ENCODE data around the gene SNORC. TPM values are rescaled to one million over a fixed set of nuclear protein-coding genes. Genes with fewer than 3 reads are reported as not detected.
A peak's percentile ranks its signal among the peaks of the same experiment; 100 is the strongest.

The SNORC gene
- total RNA-seq, 1 donor from 2014 or later = 0.96 TPM

DNA sequence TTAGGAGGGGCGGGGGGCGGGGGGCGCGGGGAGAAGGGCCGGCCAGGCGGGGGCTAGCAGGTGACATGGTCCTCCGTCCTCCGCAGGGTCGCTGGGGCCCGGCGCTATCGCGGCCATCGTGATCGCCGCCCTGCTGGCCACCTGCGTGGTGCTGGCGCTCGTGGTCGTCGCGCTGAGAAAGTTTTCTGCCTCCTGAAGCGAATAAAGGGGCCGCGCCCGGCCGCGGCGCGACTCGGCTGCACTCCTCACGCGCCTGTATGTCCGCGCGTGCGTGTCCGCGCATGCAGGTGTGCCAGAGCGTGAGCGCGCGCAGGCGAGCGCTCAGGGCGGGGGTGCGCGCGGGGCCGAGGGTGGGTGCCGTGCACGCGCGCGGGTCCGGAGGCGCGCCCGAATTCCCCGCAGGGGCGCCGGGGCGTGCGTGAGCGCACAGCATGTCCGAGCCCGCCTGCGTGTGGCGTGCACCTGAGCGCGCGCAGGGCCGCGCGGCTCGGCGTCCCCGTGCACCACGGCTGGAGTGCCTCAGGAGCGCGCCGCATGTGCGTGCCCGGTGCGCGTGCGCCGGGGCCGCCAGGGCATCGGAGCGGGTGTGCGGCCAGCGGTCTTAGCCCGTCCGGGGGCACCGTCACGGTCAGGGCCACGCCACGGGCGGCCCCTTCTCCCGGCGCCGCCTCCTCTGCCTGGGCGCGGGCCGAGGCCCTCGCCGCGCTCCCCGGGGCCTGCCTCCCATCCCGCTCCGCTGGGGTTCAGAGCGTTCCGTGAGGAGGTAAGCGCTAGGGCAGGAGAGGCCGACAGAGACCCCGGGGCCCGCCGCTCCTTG is 6.3 kb downstream of the SNORC start:
- ATAC-seq (peak; percentile 46), DNase-seq (peak; percentile 60)
- H3K27me3 ChIP-seq = peaks cover 30% of the 10 kb centered on the region
- H3K4me1 ChIP-seq = peaks cover 4% of the 10 kb centered on the region
- H3K9me3 ChIP-seq = no peaks in the 10 kb centered on the region
- H3K4me3 ChIP-seq = peak overlapping the region; percentile 38
- intact Hi-C loops (cut with DNase I) = no loop called here
- no peaks in the 10 kb centered on the region for H3K36me3 ChIP-seq
- TF ChIP-seq, protein P1, sequence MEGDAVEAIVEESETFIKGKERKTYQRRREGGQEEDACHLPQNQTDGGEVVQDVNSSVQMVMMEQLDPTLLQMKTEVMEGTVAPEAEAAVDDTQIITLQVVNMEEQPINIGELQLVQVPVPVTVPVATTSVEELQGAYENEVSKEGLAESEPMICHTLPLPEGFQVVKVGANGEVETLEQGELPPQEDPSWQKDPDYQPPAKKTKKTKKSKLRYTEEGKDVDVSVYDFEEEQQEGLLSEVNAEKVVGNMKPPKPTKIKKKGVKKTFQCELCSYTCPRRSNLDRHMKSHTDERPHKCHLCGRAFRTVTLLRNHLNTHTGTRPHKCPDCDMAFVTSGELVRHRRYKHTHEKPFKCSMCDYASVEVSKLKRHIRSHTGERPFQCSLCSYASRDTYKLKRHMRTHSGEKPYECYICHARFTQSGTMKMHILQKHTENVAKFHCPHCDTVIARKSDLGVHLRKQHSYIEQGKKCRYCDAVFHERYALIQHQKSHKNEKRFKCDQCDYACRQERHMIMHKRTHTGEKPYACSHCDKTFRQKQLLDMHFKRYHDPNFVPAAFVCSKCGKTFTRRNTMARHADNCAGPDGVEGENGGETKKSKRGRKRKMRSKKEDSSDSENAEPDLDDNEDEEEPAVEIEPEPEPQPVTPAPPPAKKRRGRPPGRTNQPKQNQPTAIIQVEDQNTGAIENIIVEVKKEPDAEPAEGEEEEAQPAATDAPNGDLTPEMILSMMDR (IDR thresholded peaks at IDR 0.05) = no peak
- no peak overlapping the region for H3K27ac ChIP-seq

DNA sequence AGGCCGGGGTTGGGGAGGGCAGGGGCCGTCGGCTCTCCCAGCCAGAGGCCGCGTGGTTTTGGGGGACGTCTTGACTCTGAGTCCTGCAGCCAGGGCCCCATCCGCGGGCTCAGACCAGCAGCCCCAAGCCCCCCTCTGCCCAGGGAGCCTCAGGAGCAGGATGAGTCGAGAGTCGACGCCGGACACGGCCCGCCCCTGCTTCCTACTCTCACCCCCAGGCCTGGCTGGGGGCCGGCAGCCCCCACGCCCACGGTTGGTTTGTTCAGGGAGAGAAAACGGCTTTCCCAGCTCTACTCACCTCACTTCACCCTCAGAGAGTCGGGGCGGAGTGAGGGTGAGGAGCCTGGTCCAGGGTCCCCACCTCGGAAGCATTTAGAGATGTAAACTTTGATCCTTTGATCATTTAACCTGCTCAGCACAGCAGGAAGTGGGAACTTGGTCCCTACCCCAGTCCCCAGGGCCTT is 6.9 kb downstream of the SNORC start:
- no peak for ATAC-seq
- intact Hi-C loops (cut with DNase I) = no loop called here
- no peak overlapping the region for H3K27ac ChIP-seq

DNA sequence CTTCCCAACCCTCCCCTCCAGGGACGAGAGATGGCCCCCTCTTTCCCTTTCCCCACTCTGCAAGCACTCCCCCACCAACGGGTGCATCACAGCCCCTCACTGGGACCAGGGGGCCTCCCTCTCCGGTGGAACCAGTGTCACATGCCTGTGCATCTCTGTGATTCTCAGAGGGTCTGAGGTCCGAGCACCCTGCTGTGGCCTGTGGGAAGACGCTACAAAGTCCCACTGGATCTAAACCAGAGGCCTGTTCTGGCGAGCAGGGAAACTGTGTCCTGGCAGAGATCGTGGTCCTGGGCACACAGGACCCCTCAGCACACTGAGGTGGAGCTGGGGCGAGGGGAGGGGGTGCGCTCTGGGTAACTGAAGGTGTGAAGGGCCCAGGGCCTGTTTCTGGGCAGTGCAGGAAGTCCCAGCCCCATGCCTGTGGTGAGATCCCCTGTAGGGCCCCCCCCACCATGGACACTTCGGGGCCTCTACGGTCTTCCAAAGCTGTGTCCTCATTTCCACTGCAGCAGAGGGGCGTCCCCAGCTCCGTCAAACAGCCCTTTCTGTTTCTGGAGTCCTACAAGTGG is 8.0 kb downstream of the SNORC start:
- peaks cover 4% of the 10 kb centered on the region for H3K4me1 ChIP-seq
- peaks cover 30% of the 10 kb centered on the region for H3K27me3 ChIP-seq
- no peaks in the 10 kb centered on the region for H3K9me3 ChIP-seq
- ATAC-seq = no peak
- intact Hi-C loops (cut with DNase I) = no loop called here
- H3K4me3 ChIP-seq = no peak overlapping the region
- H3K36me3 ChIP-seq = no peaks in the 10 kb centered on the region
- peak; percentile 53 for DNase-seq
- H3K27ac ChIP-seq = no peak overlapping the region
- TF ChIP-seq, protein P1 (IDR thresholded peaks at IDR 0.05) = no peak

More for the DNA sequence above, 6.9 kb downstream of the SNORC start:
- H3K4me1 ChIP-seq = peaks cover 4% of the 10 kb centered on the region
- H3K9me3 ChIP-seq = no peaks in the 10 kb centered on the region
- H3K36me3 ChIP-seq = no peaks in the 10 kb centered on the region
- DNase-seq = peak; percentile 60
- H3K4me3 ChIP-seq = no peak overlapping the region
- peaks cover 30% of the 10 kb centered on the region for H3K27me3 ChIP-seq
- TF ChIP-seq, protein P1 (IDR thresholded peaks at IDR 0.05) = no peak

DNA sequence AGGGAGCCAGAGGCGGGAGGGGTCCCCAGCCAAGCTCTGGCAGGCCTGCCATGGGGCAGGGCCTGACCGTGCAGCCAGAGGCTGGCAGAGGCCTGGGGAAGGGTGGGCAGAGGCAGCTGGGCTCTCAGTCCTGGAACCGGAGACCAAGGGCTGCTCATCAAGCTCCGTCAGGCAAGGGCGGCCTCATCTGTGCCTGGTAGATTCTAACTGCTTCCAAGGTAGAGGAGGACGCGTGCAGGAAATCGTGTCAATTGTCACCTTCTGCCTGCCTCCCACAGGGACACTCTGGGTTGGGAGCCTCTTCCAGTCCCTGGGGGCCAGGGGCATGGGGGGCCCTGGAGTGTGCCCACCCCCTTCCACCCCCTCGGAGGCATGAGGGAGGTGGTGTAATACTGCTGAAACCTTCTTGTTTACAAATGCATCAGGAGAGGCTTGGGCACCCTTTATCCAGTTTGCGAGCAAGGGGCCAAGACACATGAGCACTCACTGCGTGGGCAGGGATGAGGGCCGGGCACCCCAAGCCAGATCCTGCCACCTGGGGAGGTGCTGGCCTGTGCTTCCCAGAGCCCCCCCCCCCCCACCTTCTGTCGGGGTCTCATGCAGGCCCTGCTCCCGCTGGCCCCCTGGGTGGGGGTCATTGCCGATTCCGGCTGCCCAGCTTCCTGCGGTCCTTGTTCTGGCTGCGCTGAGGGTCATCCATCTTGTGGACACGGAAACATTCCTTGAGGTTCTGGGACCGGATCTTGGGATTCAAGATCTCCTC is 9.0 kb downstream of the SNORC start:
- intact Hi-C loops (cut with DNase I) = no loop called here
- Histone ChIP-seq H3K27me3 (peaks cover 30% of the 10 kb centered on the region), H3K4me1 (peaks cover 4% of the 10 kb centered on the region), H3K4me3 (no peak overlapping the region), H3K27ac (no peak overlapping the region), H3K9me3 (no peaks in the 10 kb centered on the region), H3K36me3 (no peaks in the 10 kb centered on the region)
- no peak for ATAC-seq
- TF ChIP-seq, protein P1 (IDR thresholded peaks at IDR 0.05) = no peak
- peak; percentile 62 for DNase-seq

DNA sequence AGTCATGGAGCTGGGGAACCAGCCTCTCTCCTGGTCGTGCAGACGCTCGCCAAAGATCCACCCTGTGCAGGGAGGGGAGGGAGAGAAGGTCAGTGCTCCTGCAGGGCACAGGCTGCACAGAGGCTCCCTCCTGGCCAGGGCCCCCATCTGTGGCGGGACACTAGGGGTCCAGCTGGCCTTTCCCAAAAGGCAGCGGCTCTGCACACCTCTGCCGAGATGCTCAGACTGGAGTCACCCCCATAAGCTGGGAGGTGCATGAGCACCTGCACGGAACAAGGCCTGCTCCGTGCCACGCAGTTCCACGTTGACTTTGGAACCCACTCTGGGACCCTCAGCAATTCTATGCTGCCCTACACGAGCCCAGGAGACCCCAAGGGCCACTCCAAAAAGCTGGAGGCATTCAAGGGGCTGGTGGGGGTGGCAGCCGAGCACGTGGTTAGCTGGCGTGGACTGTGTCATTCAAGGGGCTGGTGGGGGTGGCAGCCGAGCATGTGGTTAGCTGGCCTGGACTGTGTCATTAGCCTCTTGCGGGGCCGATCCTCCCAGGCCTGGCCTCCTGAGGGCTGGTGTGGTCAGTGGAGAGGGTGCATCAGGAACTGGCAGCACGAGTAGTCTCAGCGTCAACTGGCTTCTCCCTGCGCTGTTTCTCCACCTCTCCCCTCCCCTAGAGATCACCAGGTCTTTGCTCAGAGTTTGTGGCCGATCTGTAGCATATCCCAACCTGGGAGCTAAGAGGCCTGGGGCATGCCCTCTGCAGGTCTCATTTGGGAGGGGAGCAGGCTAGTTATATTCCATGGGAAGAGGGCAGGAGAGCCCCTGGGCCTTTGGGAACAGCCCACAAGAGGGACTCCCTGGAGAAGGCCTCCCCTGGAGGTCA is 9.8 kb downstream of the SNORC start:
- Histone ChIP-seq H3K27ac (no peak overlapping the region), H3K4me3 (no peak overlapping the region), H3K27me3 (peaks cover 26% of the 10 kb centered on the region), H3K4me1 (peaks cover 4% of the 10 kb centered on the region), H3K9me3 (no peaks in the 10 kb centered on the region), H3K36me3 (no peaks in the 10 kb centered on the region)
- peak; percentile 51 for DNase-seq
- TF ChIP-seq, protein P1 (IDR thresholded peaks at IDR 0.05) = no peak
- no peak for ATAC-seq
- intact Hi-C loops (cut with DNase I) = no loop called here

All from upper lobe of right lung (tissue), 1 donor.